GM19324 (cell line): ENCODE results near the gene PLXNA4.

ENCODE experiments used
- ATAC-seq: cut with Tn5 transposase; IDR thresholded peaks from one replicate; pipeline ENCODE4 v1.9.1; 2021; ENCODE audit warnings: mild to moderate bottlenecking, moderate library complexity; ENCODE audit not compliant: unreplicated experiment, low FRiP score

The PLXNA4 gene

DNA sequence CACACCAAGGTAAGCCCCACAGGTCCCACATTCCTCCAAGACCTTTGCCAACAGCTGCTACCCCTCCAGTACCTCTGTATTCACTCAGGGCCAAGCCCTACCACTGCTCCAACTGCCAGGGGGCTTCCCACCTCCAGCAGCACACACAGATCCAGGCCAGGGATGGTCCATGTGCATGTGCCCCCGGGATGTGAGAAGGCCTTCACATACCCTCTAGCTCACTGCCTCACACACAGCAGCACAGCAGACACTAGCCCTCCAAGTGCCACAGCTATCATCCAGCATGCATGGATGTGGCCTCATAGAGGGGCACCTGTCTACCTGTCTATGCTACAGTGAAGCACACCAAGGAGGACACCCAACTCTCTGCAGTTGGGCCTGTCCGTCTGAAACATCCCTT is 488.8 kb downstream of the PLXNA4 start:
- no peak for ATAC-seq

DNA sequence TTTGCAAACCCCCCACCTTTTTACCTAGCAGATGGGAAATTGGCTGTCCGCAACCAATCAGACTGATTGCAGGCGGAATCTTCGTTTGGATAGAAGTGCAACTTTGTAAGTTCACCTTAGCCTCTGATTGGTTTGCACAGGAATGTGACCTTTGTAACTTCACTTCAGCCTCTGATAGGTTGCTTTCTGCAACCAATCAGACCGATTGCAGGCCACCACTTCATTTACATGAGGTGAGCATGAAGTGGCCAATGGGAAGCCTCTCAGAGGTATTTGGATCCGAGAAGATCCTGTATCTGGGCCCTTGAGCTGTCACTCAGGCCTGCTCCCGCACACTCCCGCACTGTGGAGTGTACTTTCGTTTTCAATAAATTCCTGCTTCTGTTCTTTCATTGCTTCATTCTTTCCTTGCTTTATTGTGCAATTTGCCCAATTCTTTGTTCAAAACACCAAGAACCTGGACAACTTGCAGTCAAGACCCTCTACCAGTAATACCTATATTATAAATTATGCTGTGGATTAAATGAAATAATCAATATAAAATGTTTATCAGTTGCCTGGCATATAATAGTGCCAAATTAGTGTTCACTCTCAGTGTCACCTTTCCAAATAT is 491.4 kb downstream of the PLXNA4 start:
- no peak for ATAC-seq

DNA sequence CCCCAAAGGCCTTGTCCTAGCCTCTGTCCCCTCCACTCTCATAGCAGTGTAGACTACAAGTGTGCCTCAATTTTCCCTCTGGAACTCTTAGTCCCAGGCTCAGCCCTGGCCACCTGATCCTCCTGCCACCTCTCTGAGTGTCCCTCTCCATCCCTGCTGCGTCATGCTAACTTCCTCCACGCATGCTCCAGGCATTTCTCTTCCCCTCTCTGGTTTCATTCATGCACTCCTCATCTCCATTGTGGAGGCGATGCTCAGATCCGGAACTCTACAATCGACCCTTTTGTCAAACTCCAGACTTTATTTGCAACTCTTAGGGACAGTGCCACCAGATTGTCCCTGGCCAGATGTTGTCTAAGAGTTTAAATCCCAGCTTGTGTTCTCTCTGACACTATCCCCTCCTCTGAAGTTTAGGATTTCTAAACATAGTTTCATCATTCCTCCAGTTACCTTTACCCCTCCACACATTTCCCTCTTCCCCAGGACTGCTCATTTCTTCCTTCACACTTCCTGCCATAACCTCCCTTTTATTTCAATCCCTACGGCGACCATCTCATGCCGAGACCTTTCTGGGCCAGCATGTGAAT is 492.6 kb downstream of the PLXNA4 start:
- ATAC-seq, result no peak

DNA sequence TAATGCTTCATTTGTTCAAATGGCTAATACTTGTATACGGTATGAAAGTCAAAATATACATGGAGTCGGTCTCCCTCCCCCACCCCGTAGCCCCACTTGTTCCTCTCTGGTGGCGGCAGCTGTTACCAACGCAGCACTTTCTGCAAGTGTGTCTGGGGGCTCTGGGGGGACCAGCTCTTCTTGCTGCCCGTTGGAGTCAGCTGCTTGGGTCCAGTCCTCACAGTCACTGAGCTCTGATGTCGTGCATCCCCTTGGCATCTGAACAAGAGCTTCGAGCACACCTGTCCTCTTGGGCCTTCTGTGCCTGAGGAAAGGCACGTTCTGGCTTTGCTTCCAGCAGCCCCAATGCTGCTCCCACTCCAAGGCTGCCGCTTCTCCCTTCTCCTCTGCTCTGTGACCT is 493.1 kb downstream of the PLXNA4 start:
- ATAC-seq, result no peak

DNA sequence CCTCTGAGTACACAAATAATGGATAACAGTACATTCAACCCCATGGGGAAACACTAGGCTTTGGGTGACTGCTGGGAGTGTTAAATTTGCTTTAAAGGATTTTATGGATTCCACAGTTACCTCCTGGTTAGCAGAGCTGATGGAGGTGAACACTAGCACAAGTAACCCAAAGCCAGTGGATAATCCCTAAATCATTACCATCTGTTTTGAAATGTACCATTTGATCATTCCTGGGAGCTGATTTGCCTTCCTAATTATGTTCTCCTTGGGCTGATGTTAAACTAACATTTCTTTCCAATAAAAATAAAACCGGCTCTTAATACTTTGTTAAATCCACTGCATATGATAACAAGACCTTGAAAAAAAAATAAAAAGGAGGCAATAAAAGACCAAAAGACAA is 493.9 kb downstream of the PLXNA4 start:
- no peak for ATAC-seq

DNA sequence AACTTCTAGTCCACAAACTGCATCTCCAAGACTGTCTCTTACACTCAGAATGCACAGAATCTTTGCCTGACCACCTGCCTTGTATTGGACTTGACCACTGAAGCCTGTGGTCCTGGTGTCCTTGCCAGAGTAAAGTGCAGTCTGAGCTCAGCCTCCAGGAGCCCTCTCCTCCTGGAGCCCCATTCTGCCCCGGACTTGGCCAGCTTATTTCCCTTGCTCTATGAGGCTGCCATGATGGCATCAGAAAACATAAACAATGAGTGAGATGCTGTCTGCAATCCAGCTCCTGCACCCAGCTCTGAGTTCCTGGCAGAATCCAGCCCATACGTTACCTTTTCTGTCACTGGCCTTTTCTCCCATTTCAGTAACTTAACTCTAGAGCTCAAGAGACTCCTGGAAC is 494.6 kb downstream of the PLXNA4 start:
- no peak for ATAC-seq

DNA sequence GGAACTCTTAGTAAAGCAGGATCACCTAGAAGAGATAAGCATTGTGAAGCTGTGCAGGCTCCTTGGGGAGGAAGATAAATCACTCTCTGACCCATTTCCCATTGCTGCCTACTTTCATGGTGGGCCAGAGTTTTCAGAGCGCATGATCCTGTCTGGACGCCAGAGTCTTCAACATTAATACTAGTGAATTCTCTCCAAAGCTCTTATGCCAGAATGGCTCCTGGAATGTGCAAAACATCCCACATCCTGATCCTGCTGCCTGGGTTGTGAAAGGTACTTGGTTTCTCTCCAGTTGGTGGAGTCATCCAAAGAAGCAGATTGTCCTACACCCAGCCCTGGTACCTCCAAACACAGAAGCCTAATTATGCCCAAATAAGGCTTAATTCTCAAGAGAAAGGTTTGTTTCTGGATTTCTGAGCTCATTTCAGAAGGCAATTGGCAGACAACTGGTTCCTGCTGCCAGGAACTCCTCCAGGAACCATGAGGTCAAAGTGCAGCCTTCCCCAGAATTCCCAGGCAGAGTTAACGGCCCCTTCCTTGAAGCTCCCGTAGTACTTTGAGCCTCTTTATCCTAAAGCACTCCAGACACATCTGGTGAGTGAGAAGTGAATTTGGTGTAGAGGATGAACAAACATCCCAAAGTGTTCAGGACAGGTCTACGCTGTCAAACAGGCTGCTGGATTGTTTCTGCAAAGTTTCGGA is 495.2 kb downstream of the PLXNA4 start:
- no peak for ATAC-seq

DNA sequence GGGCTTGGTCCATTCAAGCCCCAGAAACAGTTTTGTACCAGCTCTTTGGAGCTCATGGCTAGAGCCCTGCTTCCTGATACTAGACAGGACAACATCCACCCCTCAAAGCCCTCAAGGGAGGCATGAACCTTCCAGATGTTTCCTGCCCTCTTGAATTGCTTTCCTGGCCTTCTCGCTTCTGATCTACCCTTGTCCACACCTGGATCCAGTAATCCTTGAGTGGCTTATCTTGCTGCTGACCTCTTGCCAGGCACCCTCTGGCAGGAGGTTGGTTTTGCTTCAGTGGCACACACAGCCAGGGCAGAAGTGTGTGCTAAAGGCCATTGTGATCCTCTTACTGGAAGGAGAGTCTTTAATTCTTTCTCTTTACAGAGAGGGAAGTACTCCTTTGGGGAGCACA is 495.8 kb downstream of the PLXNA4 start:
- no peak for ATAC-seq

DNA sequence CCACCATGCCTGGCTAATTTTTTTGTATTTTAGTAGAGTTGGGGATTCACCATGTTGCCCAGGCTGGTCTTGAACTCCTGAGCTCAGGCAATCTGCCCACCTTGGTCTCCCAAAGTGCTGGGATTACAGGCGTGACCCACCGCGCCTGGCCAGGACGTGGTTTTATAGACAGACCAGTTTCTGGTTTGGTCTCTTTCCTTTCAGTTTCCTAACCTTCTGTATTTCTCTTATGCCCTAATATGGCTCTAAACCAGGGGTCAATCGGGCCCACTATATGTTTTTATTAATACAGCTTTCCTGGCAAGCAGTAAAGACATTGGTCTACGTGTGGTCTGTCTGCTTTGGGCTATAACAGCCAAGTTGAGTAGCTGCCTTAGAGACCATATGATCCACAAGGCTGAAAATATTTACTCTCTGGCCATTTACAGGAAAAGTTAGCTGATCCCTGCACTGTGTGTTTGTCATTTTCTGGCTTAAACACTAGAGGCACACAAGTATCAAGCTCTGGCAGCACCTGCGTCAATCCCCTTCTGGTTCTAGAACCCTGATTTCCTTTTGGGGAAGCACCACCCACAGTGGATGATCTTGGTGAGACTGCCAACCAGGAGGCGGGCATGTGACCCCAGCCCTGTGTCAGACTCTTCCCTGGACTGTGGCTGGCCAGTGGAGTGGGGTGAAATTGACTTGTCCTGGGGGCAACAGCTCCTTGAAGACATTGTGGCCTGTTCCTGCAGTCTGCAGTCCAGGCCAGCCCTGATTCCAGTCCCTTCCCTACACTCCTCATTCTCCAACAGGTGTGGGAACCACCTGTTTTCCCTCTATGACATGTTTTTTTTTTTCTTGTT is 497.2 kb downstream of the PLXNA4 start:
- ATAC-seq, result no peak

DNA sequence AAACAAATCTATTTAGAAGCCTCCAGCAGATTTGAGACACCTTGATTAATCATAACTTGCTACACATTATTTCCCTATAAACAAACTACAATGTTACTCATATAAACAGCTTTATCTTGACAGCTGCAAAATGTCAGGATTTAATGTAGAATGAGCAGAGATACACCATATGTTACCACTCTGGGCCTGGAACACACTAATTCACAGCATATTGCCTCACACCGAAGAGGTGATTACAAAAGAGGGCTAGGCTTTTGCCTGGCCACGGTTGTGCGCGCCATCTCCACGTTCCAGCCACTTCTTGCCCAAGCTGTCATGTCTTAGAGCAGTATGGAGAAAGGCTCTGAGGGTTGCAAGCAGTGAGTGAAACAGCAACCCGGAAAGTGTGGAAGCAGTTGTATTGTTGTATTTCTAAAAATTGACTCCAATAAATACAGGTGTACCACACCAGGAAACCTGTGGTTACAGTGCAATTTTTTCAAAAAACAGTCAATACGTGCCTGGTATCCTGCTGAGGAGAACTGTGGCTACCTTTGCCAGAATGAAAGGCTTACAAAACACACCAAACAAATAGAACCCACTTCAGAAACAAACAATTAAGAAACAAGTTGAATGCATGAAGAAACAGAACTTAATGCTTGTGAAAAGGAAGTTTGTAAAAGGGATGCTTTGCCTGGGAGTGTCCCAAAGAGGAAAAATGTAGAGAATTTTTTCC is 498.1 kb downstream of the PLXNA4 start:
- no peak for ATAC-seq

DNA sequence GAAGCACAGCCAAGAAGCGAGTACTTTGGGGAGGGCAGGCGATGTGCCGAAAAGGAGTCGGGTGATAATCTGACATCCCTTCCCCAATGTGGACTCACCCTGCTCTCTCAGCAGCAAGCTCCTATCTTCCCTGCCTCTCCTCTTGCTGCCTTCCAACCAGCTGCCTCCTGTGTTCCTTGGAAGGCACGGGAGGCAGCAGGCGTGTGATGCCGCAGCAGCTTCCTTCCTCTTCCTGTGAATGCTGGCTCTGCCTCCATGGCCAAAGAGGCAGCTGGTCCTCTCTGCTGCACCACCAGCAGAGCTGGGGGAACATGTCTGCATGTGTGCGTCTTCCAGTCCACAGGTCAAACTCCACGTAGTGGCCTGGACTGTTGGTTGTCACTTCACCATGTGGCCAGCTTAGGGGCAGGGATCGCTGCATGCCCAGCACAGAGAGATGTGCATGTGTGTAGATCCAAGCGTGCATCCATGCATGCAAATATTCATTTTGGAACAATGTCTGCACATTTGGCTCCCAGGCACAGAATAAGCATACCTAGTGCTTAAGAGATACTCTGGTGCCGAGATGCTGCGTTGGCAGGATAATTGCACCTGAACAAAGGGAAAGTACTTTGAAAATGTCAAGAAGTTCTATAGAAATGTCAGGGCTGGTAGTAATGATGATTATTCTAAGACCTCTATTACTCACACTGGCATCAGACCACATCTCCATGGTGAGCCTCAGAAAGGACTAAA is 499.8 kb downstream of the PLXNA4 start:
- ATAC-seq, result no peak

DNA sequence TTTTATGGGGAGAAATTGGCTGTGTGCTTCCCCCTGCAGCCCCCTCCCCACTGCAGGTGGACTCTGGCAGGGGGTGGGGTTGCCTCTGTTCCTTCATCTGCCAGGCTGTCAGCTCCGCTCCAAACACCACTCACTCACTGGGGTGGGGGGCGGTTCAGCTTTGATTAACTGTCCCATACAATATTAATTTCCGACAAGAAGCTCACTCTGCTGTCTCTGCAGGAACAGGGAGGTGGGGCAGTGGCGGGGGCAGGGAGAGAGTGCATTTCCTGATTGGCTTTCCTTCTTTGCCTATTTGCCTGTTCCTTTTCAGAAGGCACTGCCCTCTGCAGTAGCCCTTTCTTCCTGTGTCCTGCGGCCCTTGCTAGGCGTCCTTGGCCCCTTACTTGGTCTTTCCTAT is 500.8 kb downstream of the PLXNA4 start:
- no peak for ATAC-seq

DNA sequence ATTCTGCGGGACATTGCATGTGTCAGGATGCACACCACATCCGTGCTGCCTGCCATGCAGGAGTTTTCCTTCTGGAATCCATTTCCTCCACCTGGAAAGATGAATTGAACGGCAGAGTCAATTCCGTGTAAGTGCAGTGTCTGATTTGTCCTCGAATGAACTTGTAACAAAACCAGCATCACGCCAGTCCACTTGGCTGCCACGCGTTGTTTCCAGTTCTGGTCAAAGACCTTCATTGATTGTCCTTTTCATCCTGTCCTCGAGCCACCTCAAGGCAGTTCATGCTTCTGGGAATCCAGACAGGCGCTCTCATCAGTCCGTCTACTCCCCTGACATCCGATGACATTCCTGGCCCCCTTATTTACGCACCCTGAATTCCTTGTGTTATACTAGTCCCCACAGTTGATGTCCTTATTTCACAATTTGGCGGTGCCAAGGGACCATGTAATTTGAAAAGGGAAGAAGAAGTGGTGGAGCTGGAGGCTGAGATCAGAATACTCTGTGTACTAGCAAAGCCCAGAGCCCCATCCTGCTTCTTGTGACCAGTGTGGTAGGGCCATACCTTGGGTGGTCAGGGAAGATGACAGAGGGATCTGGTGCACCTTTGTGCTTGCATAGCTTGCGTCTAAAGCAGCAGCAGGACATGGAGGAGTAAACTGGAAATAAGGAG is 502.2 kb downstream of the PLXNA4 start:
- no peak for ATAC-seq
